Measurements from ENCODE around the gene HES6. TPM values are rescaled to one million over a fixed set of nuclear protein-coding genes. Genes with fewer than 3 reads are reported as not detected.

Gene HES6
- total RNA-seq, 4 donors from 2014 or later = 2.9 to 9.0 (median 6.8) TPM

GRCh38 chr2:238237431-238238135, 2.3 kb downstream of the HES6 start:
- Histone ChIP-seq H3K4me3 (replicated peaks in 1 of 3) (no peak overlapping the region), H3K27ac (no peak overlapping the region), H3K4me1 (peaks cover 10 to 17% of the 10 kb centered on the region in 2 donors), H3K9me3 (no peaks in the 10 kb centered on the region), H3K27me3 (no peaks in the 10 kb centered on the region), H3K36me3 (no peaks in the 10 kb centered on the region)
- intact Hi-C loops (cut with DNase I) = loop anchor here (10.0 kb wide), 1 partner anchor 173 kb away; the partner anchor contains the start of gene SCLY
- TF ChIP-seq CTCF (IDR thresholded peaks at IDR 0.05) = no peak
- DNase-seq = no peak
- WGBS, 2 donors = 84 to 88% methylated on average over 8 to 10 of the region's 11 CpGs

GRCh38 chr2:238236571-238236970, 3.3 kb downstream of the HES6 start:
- Histone ChIP-seq H3K4me3 (replicated peaks in 1 of 3) (no peak overlapping the region), H3K36me3 (no peaks in the 10 kb centered on the region), H3K9me3 (no peaks in the 10 kb centered on the region), H3K27ac (no peak overlapping the region), H3K4me1 (peaks cover 10 to 20% of the 10 kb centered on the region in 2 donors), H3K27me3 (no peaks in the 10 kb centered on the region)
- no peak for TF ChIP-seq POLR2A (IDR thresholded peaks at IDR 0.05)
- TF ChIP-seq CTCF (IDR thresholded peaks at IDR 0.05) = no peak
- no peak for DNase-seq
- 76 to 86% methylated on average over 4 of the region's 4 CpGs for WGBS, 2 donors
- intact Hi-C loops (cut with DNase I) = loop anchor here (10.0 kb wide), 1 partner anchor 172 kb away; the partner anchor contains the start of gene SCLY

GRCh38 chr2:238235856-238236255, 4.0 kb downstream of the HES6 start:
- Histone ChIP-seq H3K4me3 (replicated peaks in 1 of 3) (no peak overlapping the region), H3K36me3 (no peaks in the 10 kb centered on the region), H3K27me3 (no peaks in the 10 kb centered on the region), H3K27ac (no peak overlapping the region), H3K9me3 (no peaks in the 10 kb centered on the region), H3K4me1 (peaks cover 12 to 22% of the 10 kb centered on the region in 2 donors)
- 90 to 91% methylated on average over 6 to 7 of the region's 7 CpGs for WGBS, 2 donors
- TF ChIP-seq POLR2A (IDR thresholded peaks at IDR 0.05) (no peak), CTCF (IDR thresholded peaks at IDR 0.05) (no peak)
- intact Hi-C loops (cut with DNase I) = loop anchor here (10.0 kb wide), 1 partner anchor 171 kb away; the partner anchor contains the start of gene SCLY
- no peak for DNase-seq

GRCh38 chr2:238235331-238235732, 4.5 kb downstream of the HES6 start:
- H3K36me3 ChIP-seq = no peaks in the 10 kb centered on the region
- DNase-seq = no peak
- no peaks in the 10 kb centered on the region for H3K27me3 ChIP-seq
- TF ChIP-seq CTCF (IDR thresholded peaks at IDR 0.05) (no peak), POLR2A (IDR thresholded peaks at IDR 0.05) (no peak)
- no peak overlapping the region for H3K27ac ChIP-seq
- H3K9me3 ChIP-seq = no peaks in the 10 kb centered on the region
- intact Hi-C loops (cut with DNase I) = loop anchor here (10.0 kb wide), 1 partner anchor 171 kb away; the partner anchor contains the start of gene SCLY
- no peak overlapping the region for H3K4me3 ChIP-seq (replicated peaks in 1 of 3)
- 63 to 76% methylated on average over 11 of the region's 11 CpGs for WGBS, 2 donors
- peaks cover 7 to 18% of the 10 kb centered on the region in 2 donors for H3K4me1 ChIP-seq

- no peaks in the 10 kb centered on the region for H3K27me3 ChIP-seq
- H3K4me3 ChIP-seq (replicated peaks in 1 of 3) = no peak overlapping the region
- WGBS, 2 donors = 73 to 84% methylated on average over 12 of the region's 12 CpGs
- H3K9me3 ChIP-seq = no peaks in the 10 kb centered on the region
- intact Hi-C loops (cut with DNase I) = loop anchor here (10.0 kb wide), 1 partner anchor 169 kb away; the partner anchor contains the start of gene SCLY
- no peaks in the 10 kb centered on the region for H3K36me3 ChIP-seq
- no peak overlapping the region for H3K27ac ChIP-seq
- peaks cover 5 to 11% of the 10 kb centered on the region in 2 donors for H3K4me1 ChIP-seq
- TF ChIP-seq POLR2A (IDR thresholded peaks at IDR 0.05) = no peak
- no peak for TF ChIP-seq CTCF (IDR thresholded peaks at IDR 0.05)
- DNase-seq = no peak
Observed at GRCh38 chr2:238233625-238234024, 6.2 kb downstream of the HES6 start.
